PC-9 (cell line): ENCODE results near the gene PDCD4. TPM values are rescaled to one million over a fixed set of nuclear protein-coding genes. Genes with fewer than 3 reads are reported as not detected.
A peak's percentile ranks its signal among the peaks of the same experiment; 100 is the strongest.

Experiments used
- Bru-seq: library from RNA; stranded (reverse); fragments of 400-500 nt; gene quantifications from one replicate; lab custom pipeline; 2021; lab: Mats Ljungman, UMichigan
- BruChase-seq, 2 experiments: library from RNA; stranded (reverse); fragments of 400-500 nt; gene quantifications; one replicate each; lab custom pipeline; 2021; lab: Mats Ljungman, UMichigan
- BruUV-seq: library from RNA; stranded (reverse); fragments of 400-500 nt; replicated peaks from 2 replicates; lab custom pipeline; 2021; lab: Mats Ljungman, UMichigan
- CTCF ChIA-PET: fragments of 300-600 bp; sonication (Branson Sonifier 250); formaldehyde crosslinking; loops from one replicate; lab custom pipeline; 2022; ENCODE audit warnings: antibody characterized with exemption; lab: Charles Lee
- POLR2A ChIA-PET: fragments of 300-600 bp; sonication (Branson Sonifier 250); formaldehyde crosslinking; loops from one replicate; lab custom pipeline; 2022; ENCODE audit warnings: antibody characterized with exemption; ENCODE audit not compliant: unreplicated experiment; lab: Charles Lee
- DNase-seq, 2 experiments: peaks; one replicate each; pipeline versions ENCODE4 v3.0.0 to v3.0.0-alpha.2; 2015 to 2022; ENCODE audit warnings: mixed read lengths in 1 of 2
- H2AFZ ChIP-seq: fragments of 200-600 bp; sonication (generic); 2 replicates; pipeline ENCODE4 v1.8.1; 2017; ENCODE audit warnings: antibody characterized with exemption
- H3F3A ChIP-seq: fragments of 200-600 bp; sonication (generic); 2 replicates; pipeline ENCODE4 v1.8.1; 2017; ENCODE audit warnings: antibody characterized with exemption, mild to moderate bottlenecking, low read depth; ENCODE audit not compliant: insufficient read depth
- H3K27ac ChIP-seq: fragments of 200-600 bp; sonication (generic); 2 replicates; pipeline ENCODE4 v1.6.1; 2016; ENCODE audit warnings: mixed run types
- H3K27me3 ChIP-seq: fragments of 200-600 bp; sonication (generic); 2 replicates; pipeline ENCODE4 v1.6.1; 2016; ENCODE audit warnings: low read depth, mixed run types; ENCODE audit not compliant: insufficient read depth
- H3K36me3 ChIP-seq: fragments of 200-600 bp; sonication (generic); 2 replicates; pipeline ENCODE4 v1.6.1; 2016; ENCODE audit warnings: low read depth, mixed run types
- H3K4me1 ChIP-seq: fragments of 200-600 bp; sonication (generic); replicated peaks from 2 replicates; pipeline ENCODE4 v1.6.1; 2016; ENCODE audit warnings: mixed run types; ENCODE audit not compliant: insufficient read depth
- H3K4me2 ChIP-seq: fragments of 200-600 bp; sonication (generic); 2 replicates; pipeline ENCODE4 v1.6.1; 2017; ENCODE audit warnings: mixed run types
- H3K4me3 ChIP-seq: fragments of 200-600 bp; sonication (generic); 2 replicates; pipeline ENCODE4 v1.6.1; 2016; ENCODE audit warnings: mixed run types
- H3K79me2 ChIP-seq: fragments of 200-600 bp; sonication (generic); 2 replicates; pipeline ENCODE4 v1.6.1; 2017; ENCODE audit warnings: low read depth, mixed run types
- H3K9me2 ChIP-seq: fragments of 200-600 bp; sonication (generic); 2 replicates; pipeline ENCODE4 v1.8.1; 2017; ENCODE audit warnings: mild to moderate bottlenecking; ENCODE audit not compliant: insufficient read depth
- H3K9me3 ChIP-seq: fragments of 200-600 bp; sonication (generic); 2 replicates; pipeline ENCODE4 v1.8.1; 2016; ENCODE audit warnings: low read depth; ENCODE audit not compliant: insufficient read depth
- H4K20me1 ChIP-seq: fragments of 200-600 bp; sonication (generic); 2 replicates; pipeline ENCODE4 v1.8.1; 2017; ENCODE audit not compliant: insufficient read depth
- EZH2 ChIP-seq: fragments of 200-600 bp; sonication (generic); IDR thresholded peaks from 2 replicates; pipeline ENCODE4 v1.8.0; 2017; ENCODE audit warnings: antibody characterized with exemption, low read depth
- intact Hi-C: fragments of 100-400 bp; cut with micrococcal nuclease; formaldehyde crosslinking; loops from one replicate; pipeline ENCODE4 v1.10.0; 2022; ENCODE audit not compliant: unreplicated experiment
- long read RNA-seq: library from polyadenylated mRNA; stranded (forward); transcript quantifications from one replicate; pipeline ENCODE4 v2.0.0, GENCODE V29; 2022
- total RNA-seq: library from RNA; stranded (reverse); gene quantifications from 2 replicates; pipeline ENCODE4 v1.2.3, GENCODE V29; 2021
- TF ChIP-seq, protein P1 (sequence below): fragments of 200-600 bp; sonication (generic); conservative IDR thresholded peaks from 2 replicates; pipeline ENCODE4 v1.6.1; 2017; ENCODE audit warnings: mixed run types, antibody characterized with exemption, mild to moderate bottlenecking, moderate library complexity

PDCD4 gene
- total RNA-seq = 92.4 and 96.4 TPM in 2 replicates
- percentile 81 among the genes with signal in this experiment for Bru-seq, nascent RNA
- percentile 87 among the genes with signal in this experiment for BruChase-seq, experiment 1, labeled RNA remaining after a 2-hour chase
- BruChase-seq, experiment 2, labeled RNA remaining after a 6-hour chase = percentile 88 among the genes with signal in this experiment
- long read RNA-seq, transcript PDCD4-201 (12 exons, 3,602 nt) = major isoform, 91 of 127 reads
- long read RNA-seq, transcript PDCD4-202 (13 exons, 3,697 nt) = minor isoform, 5 of 127 reads
- long read RNA-seq, partial matches to known transcripts = 10 of 127 reads
- long read RNA-seq, other reads (novel, unspliced or antisense) = 21 of 127 reads

DNA sequence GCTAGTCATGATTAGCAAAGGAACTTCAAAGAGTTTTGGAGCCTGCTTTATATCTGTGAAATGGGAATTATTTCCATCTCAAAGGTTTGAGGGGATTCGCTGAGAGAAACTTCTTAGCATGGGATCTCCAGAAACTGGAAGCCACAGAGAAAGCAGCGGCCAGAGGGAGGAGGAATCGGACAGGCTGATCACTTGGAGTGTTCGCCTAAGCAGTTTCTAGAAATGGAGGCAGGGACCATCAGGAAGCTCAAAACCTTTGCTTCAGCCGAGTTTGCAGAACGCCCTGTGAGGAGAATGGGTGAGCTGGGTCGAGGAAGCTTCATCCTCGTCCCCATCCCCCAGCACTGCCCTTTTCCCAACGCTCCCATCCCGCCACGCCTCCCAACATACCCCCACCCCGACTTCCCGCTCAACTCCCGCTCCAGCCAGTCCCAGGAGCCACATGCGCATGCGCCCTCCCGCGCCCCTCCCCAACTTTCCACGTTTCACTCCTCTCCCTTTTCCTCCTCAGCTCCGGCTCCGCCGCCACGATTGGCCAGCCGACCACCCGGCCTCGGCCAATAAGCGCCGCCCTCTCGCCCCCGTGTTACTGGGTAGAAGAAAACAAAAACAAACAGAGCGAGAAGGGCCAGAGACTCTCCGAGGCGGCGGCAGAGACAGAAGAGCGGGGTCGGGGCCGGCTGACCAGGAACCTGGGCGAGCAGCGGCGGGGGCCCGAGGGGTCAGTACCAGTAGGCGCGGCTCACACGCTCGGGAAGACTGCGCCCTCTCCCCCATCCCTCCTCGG is at the start of gene PDCD4:
TSS of gene PDCD4 (plus strand) at position 631 of the 787 bp plus-strand sequence. CDS start 4,100 bp downstream, outside the sequence.
- no peaks in the 10 kb centered on the region for H4K20me1 ChIP-seq
- no peaks in the 10 kb centered on the region for H3F3A ChIP-seq
- peak within 1 kb of the TSS; percentile 89 for H2AFZ ChIP-seq
- no peaks in the 10 kb centered on the region for H3K9me3 ChIP-seq
- CTCF ChIA-PET = no interaction called here
- H3K4me1 ChIP-seq = peaks cover 14% of the 10 kb centered on the region
- peaks cover 21% of the 10 kb centered on the region for H3K79me2 ChIP-seq
- peak; percentile 82 to 95 for DNase-seq
- no peaks in the 10 kb centered on the region for H3K9me2 ChIP-seq
- peak within 1 kb of the TSS; percentile 92 for H3K4me2 ChIP-seq
- POLR2A ChIA-PET = interaction anchor here (0.6 to 0.8 kb wide), 3 partner anchors 13 to 707 kb away, joined by 3 to 7 read pairs (median 3); no protein-coding TSS in a partner anchor
- TSS peak; percentile 69 for BruUV-seq
- TF ChIP-seq, protein P1, sequence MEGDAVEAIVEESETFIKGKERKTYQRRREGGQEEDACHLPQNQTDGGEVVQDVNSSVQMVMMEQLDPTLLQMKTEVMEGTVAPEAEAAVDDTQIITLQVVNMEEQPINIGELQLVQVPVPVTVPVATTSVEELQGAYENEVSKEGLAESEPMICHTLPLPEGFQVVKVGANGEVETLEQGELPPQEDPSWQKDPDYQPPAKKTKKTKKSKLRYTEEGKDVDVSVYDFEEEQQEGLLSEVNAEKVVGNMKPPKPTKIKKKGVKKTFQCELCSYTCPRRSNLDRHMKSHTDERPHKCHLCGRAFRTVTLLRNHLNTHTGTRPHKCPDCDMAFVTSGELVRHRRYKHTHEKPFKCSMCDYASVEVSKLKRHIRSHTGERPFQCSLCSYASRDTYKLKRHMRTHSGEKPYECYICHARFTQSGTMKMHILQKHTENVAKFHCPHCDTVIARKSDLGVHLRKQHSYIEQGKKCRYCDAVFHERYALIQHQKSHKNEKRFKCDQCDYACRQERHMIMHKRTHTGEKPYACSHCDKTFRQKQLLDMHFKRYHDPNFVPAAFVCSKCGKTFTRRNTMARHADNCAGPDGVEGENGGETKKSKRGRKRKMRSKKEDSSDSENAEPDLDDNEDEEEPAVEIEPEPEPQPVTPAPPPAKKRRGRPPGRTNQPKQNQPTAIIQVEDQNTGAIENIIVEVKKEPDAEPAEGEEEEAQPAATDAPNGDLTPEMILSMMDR = no peak
- no peak for TF ChIP-seq EZH2
- H3K4me3 ChIP-seq = peak within 1 kb of the TSS; percentile 80
- no peaks in the 10 kb centered on the region for H3K36me3 ChIP-seq
- peak within 1 kb of the TSS; percentile 19; the same call in 1 of the 2 replicates for H3K27ac ChIP-seq
- intact Hi-C loops = loop anchor here (5.0 kb wide), 2 partner anchors 54 to 119 kb away; no protein-coding TSS in a partner anchor
- H3K27me3 ChIP-seq = no peaks in the 10 kb centered on the region

DNA sequence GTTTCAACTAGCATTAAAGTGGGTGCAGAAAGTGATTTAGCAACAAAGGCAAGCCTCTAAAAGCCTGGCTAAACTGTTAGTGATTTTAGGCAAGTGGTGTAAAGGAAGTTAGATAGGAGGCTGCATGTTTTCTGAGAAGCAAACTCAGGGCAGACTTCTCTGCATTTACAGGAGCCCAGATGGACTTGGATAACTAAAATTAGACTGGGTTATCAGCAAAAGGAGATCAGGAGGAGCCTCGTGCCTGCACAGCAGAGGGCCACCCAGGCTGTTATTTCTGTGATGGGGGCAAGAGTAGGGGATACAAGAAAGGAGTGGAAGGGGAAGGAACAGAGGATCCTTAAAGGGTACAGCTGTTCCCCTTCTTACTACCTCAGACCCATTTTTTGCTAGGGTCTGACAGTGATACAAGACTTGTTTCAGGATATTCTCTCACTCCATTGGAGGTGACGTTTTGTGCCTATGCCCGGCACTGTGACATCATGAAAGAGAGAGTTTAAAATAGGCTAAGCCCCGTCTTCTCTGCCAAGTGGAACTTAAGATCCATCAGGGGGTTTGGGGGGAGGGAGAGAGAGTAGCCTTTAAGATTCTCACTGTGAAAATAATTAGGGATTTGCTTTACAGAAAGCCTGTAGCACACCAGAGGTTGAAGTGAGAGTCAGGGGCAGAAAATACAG is 49.6 kb upstream of the PDCD4 start:
- no peak for DNase-seq
- POLR2A ChIA-PET = no interaction called here
- Histone ChIP-seq H4K20me1 (no peaks in the 10 kb centered on the region), H3F3A (no peaks in the 10 kb centered on the region), H3K9me3 (no peaks in the 10 kb centered on the region), H2AFZ (no peak overlapping the region), H3K9me2 (no peaks in the 10 kb centered on the region), H3K4me3 (no peak overlapping the region), H3K79me2 (no peaks in the 10 kb centered on the region), H3K36me3 (no peaks in the 10 kb centered on the region), H3K27me3 (no peaks in the 10 kb centered on the region), H3K4me1 (peaks cover 14% of the 10 kb centered on the region), H3K4me2 (no peak overlapping the region), H3K27ac (no peak overlapping the region)
- no TSS peak for BruUV-seq
- no peak for TF ChIP-seq EZH2
- TF ChIP-seq, protein P1 = no peak
- CTCF ChIA-PET = no interaction called here
- intact Hi-C loops = no loop called here

DNA sequence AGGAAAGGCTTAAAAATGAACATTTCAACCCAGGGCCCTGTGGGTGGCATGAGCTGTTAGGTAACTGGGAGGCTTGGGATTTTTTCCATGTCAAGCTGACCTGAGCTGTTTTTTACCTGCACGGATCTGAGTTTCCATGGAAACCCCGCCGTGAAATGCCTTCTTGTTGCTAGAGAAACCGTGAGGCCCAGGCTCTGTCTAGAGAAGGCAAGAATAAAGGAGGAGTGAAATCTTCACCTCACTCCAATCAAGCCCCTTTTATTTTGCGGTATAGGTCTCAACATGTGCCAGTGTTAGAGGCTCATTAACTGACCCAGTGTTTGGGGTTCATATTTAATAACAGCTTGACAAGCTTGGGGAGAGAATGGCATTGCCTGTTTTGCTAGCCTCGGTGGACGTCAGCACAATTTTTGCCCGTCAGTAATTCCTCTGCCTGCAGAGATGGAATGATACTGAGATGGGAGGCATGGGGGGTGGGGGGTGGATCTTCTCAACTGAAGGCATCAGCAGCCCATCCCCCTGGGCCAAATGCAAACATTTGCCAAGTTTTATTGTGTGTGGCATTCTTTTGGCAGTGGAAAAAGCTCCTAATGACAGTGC is 48.9 kb upstream of the PDCD4 start:
- Histone ChIP-seq H3K9me3 (no peaks in the 10 kb centered on the region), H3K36me3 (no peaks in the 10 kb centered on the region), H3K79me2 (no peaks in the 10 kb centered on the region), H3K4me3 (no peak overlapping the region), H3K4me1 (peaks cover 20% of the 10 kb centered on the region), H3F3A (0 out of 2 replicates have a peak, but pooled peaks cover 5% of the 10 kb centered on the region), H3K27me3 (no peaks in the 10 kb centered on the region), H4K20me1 (no peaks in the 10 kb centered on the region), H2AFZ (no peak overlapping the region), H3K27ac (no peak overlapping the region), H3K4me2 (no peak overlapping the region), H3K9me2 (no peaks in the 10 kb centered on the region)
- no TSS peak for BruUV-seq
- POLR2A ChIA-PET = no interaction called here
- no peak for DNase-seq
- no peak for TF ChIP-seq EZH2
- TF ChIP-seq, protein P1 = no peak
- CTCF ChIA-PET = no interaction called here
- intact Hi-C loops = no loop called here
